Measurements from ENCODE around the gene COX7A1.
A peak's percentile ranks its signal among the peaks of the same experiment; 100 is the strongest.

Gene COX7A1

DNA sequence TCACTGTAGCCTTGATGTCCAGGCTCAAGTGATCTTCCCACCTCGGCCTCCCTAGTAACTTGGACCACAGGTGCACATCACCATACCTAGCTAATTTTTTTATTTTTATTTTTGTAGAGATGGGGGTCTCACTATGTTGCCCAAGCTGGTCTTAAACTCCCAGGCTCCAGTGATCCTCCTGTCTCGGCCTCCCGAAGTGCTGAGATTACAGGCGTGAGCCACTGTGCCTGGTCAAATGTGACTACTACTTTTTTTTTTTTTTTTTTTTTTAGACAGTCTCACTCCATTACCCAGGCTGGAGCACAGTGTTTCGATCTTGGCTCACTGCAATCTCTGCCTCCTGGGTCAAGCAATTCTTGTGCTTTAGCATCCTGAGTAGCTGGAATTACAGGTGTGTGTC lies 20.6 kb upstream of the COX7A1 start:
- H3K4me3 ChIP-seq (ENCODE audit: low read depth, low read length), result no peak overlapping the region
- in situ Hi-C loops (cut with HindIII; ENCODE audit: low sequenced_read_pairs), result no loop called here
- DNase-seq (ENCODE audit: low read depth, low spot score), result no peak
- TF ChIP-seq, protein P1, sequence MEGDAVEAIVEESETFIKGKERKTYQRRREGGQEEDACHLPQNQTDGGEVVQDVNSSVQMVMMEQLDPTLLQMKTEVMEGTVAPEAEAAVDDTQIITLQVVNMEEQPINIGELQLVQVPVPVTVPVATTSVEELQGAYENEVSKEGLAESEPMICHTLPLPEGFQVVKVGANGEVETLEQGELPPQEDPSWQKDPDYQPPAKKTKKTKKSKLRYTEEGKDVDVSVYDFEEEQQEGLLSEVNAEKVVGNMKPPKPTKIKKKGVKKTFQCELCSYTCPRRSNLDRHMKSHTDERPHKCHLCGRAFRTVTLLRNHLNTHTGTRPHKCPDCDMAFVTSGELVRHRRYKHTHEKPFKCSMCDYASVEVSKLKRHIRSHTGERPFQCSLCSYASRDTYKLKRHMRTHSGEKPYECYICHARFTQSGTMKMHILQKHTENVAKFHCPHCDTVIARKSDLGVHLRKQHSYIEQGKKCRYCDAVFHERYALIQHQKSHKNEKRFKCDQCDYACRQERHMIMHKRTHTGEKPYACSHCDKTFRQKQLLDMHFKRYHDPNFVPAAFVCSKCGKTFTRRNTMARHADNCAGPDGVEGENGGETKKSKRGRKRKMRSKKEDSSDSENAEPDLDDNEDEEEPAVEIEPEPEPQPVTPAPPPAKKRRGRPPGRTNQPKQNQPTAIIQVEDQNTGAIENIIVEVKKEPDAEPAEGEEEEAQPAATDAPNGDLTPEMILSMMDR (IDR thresholded peaks at IDR 0.05; ENCODE audit: low read depth, low read length), result no peak

DNA sequence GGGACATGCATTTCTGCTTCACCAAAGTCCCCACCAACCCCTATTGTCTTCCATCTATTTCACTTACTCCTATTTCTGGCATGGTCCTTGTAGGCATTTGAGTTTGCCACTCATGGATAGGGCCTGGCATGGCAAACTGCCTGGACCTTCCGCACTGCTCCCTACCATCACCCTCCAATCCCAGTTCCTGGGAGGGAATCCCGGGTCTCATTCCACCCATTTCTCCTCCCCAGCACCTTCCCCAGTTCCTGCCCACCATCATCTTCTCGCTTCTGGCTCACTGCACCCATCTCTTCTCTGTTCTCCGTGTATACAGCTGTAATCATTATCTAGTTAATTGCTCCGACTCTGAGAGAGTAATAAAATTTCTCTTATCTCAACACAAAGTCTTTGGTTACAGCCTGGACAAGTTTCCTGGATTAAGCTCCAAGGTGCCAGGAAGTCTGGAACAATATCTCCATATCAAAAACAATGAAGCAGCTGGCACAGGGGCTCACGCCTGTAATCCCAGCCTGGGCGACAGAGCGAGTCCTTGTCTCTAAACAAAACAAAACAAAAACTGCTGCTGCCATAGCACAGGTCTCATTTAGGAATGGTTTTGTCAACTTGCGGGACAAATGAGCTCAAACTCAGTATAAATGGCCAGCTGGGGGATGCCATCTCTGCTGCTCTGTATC lies 17.0 kb upstream of the COX7A1 start:
- no peak for DNase-seq (ENCODE audit: low read depth, low spot score)
- TF ChIP-seq, protein P1 (IDR thresholded peaks at IDR 0.05; ENCODE audit: low read depth, low read length), result no peak
- no peak overlapping the region for H3K4me3 ChIP-seq (ENCODE audit: low read depth, low read length)
- in situ Hi-C loops (cut with HindIII; ENCODE audit: low sequenced_read_pairs), result no loop called here

DNA sequence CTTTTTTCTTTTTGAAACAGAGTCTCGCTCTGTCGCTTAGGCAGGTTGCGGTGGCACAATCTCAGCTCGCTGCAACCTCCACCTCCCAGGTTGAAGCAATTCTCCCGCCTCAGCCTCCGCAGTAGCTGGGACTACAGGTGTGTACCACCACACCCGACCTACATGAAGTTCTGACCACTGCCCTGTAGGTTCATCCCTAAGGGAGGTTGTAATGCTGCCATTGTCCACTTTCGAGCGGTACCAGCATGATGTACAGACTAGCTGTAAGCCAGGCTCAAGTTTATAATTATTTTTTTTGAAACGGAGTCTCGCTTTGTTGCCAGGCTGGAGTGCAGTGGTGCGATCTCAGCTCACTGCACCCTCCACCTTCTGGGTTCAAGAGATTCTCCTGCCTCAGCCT lies 11.6 kb upstream of the COX7A1 start:
- no peak for DNase-seq (ENCODE audit: low read depth, low spot score)
- no peak overlapping the region for H3K4me3 ChIP-seq (ENCODE audit: low read depth, low read length)
- in situ Hi-C loops (cut with HindIII; ENCODE audit: low sequenced_read_pairs), result no loop called here
- TF ChIP-seq, protein P1 (IDR thresholded peaks at IDR 0.05; ENCODE audit: low read depth, low read length), result no peak

DNA sequence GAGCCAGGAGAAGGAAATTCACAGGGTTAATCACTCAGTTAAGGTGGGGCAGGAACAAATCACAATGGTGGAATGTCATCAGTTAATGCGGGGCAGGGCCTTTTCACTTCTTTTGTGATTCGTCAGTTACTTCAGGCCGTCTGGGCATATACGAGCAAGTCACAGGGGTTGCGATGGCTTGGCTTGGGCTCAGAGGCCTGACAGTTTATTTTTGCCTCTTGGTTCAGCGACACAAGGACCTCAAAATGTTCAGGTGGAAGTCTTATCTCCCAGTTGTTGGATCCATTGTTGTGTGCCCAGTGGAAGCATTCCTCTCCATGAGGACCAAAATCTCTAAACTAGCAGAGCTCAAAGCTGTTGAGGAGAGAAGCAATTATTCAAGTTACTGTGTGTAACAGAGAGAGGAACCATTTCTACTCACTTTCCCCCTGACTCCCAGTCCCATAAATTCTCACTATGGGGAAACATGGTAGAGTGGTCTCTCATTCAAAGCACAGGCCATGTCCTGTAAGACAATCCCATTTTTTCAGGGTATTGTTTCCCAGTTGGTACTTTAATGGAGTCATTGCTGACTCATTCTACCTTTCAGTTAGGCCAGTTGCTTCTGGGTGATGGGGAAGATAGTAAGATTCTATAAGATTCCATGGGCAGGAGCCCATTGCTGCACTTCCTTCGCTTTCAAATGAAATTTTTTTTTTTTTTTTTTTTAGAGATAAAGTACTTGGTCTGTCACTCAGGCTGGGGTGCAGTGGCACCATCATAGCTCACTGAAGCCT lies 8.8 kb upstream of the COX7A1 start:
- TF ChIP-seq, protein P1 (IDR thresholded peaks at IDR 0.05; ENCODE audit: low read depth, low read length), result no peak
- no peak for DNase-seq (ENCODE audit: low read depth, low spot score)
- in situ Hi-C loops (cut with HindIII; ENCODE audit: low sequenced_read_pairs), result no loop called here
- H3K4me3 ChIP-seq (ENCODE audit: low read depth, low read length), result no peak overlapping the region

DNA sequence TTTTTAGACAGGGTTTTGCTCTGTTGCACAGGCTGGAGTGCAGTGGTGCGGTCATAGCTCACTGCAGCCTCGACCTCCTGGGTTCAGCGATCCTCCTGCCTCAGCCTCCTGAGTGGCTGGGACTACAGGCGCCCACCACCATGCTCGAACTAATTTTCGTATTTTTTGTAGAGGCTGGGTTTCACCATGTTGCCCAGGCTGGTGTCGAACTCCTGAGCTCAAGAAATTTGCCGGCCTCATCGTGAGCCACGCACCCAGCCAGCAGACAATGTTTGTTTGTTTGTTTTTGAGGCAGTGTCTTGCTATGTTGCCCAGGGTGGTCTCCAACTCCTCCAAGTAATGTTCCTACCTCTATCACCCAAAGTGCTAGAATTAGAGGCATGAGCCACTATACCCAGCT lies 879 bp upstream of the COX7A1 start:
- H3K4me3 ChIP-seq (ENCODE audit: low read depth, low read length), result no peak overlapping the region
- TF ChIP-seq, protein P1 (IDR thresholded peaks at IDR 0.05; ENCODE audit: low read depth, low read length), result no peak
- in situ Hi-C loops (cut with HindIII; ENCODE audit: low sequenced_read_pairs), result no loop called here
- no peak for DNase-seq (ENCODE audit: low read depth, low spot score)

DNA sequence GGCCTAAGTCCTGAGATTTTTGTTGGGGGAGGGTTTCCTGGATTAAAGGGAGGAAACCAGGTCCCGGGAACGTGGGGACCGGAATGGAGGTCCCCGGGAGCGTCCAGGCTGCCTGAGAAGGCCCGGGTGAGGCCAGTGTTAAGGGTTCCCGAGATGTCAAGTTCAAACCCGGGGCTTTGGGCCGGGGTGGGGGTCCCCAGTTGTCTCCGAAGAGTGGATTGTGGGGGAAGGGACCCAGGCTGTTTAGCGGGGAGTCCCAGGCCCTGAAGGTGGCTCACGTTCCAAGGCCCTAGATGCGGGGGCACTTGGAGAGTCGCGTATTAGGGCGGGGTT lies 262 bp downstream of the COX7A1 start:
- TF ChIP-seq, protein P1 (IDR thresholded peaks at IDR 0.05; ENCODE audit: low read depth, low read length), result no peak
- in situ Hi-C loops (cut with HindIII; ENCODE audit: low sequenced_read_pairs), result no loop called here

More for the DNA sequence above, 262 bp downstream of the COX7A1 start:
- DNase-seq (ENCODE audit: low read depth, low spot score), result no peak
- H3K4me3 ChIP-seq (ENCODE audit: low read depth, low read length), result peak overlapping the region; percentile 26

Measured in astrocyte of the spinal cord (primary cell).